Measurements from ENCODE around the gene CDC42EP3. TPM values are rescaled to one million over a fixed set of nuclear protein-coding genes. Genes with fewer than 3 reads are reported as not detected.

CDC42EP3 gene
- total RNA-seq, 1 experiment from 2014 or later: 31.5 TPM

- TF ChIP-seq PRDM15 (CRISPR knock-in tag; IDR thresholded peaks at IDR 0.05) (peak; percentile 97), IRF1 (CRISPR knock-in tag; IDR thresholded peaks at IDR 0.05) (no peak), ETV6 (CRISPR knock-in tag; IDR thresholded peaks at IDR 0.05) (peak; percentile 75), MAX (CRISPR knock-in tag; IDR thresholded peaks at IDR 0.05) (peak; percentile 6; the same call in 1 of the 2 replicates), HMGXB4 (CRISPR knock-in tag; IDR thresholded peaks at IDR 0.05) (peak; percentile 35; the same call in 1 of the 2 replicates), EMX1 (CRISPR knock-in tag; IDR thresholded peaks at IDR 0.05) (no peak), ZBTB21 (CRISPR knock-in tag; IDR thresholded peaks at IDR 0.05; ENCODE audit: borderline replicate concordance) (no peak)
Observed at GRCh38 chr2:37672104-37672869, 845 bp upstream of the CDC42EP3 start (continued).

- Mint-ChIP-seq H3K36me3 (no peaks in the 10 kb centered on the region), H3K9me3 (no peaks in the 10 kb centered on the region), H3K4me3 (peak overlapping the region; percentile 82), H3K27me3 (ENCODE audit: low read depth) (peaks cover 7% of the 10 kb centered on the region), H3K27ac (peak overlapping the region; percentile 52; the same call in 1 of the 2 replicates), H3K4me1 (peaks cover 64% of the 10 kb centered on the region)
- ChIA-PET CTCF (interaction anchor here (0.6 to 2.0 kb wide), 7 partner anchors 15 to 353 kb away, joined by 3 to 13 read pairs (median 7); no protein-coding TSS in a partner anchor), POLR2A (interaction anchor here (0.9 kb wide), 2 partner anchors 14 to 17 kb away, joined by 4 to 5 read pairs; no protein-coding TSS in a partner anchor)
- TF ChIP-seq GTF2I (CRISPR knock-in tag; conservative IDR thresholded peaks at IDR 0.05) (no peak), USF1 (CRISPR knock-in tag; IDR thresholded peaks at IDR 0.05) (peak; percentile 54; the same call in 1 of the 2 replicates), FOXP4 (CRISPR knock-in tag; IDR thresholded peaks at IDR 0.05) (no peak), AR (CRISPR knock-in tag; IDR thresholded peaks at IDR 0.05) (0 out of 2 replicates have a peak, but pooled peaks have one; percentile 38)
- DNase-seq (ENCODE audit: low spot score) (no peak), ATAC-seq (peak; percentile 3)
Observed at GRCh38 chr2:37671816-37672103, 318 bp upstream of the CDC42EP3 start.
